K562 (cell line): ENCODE data around the gene SORCS2. TPM values are rescaled to one million over a fixed set of nuclear protein-coding genes. Genes with fewer than 3 reads are reported as not detected.

Experiments
- ATAC-seq: fragments of 200-7000 bp; cut with Tn5 transposase; 3 replicates; pipeline ENCODE4 v1.9.1; 2020; ENCODE audit warnings: moderate library complexity
- BruUV-seq: library from RNA; stranded (reverse); fragments of 400-500 nt; replicated peaks from 2 replicates; lab custom pipeline; 2021; lab: Mats Ljungman, UMichigan
- CTCF ChIA-PET: fragments of 300-600 bp; formaldehyde crosslinking; extraction: SDS; loops from one replicate; lab custom pipeline; 2021; ENCODE audit warnings: low intra/inter-chr PET ratio; lab: Yijun Ruan, JAX
- POLR2A ChIA-PET: fragments of 300-600, 350-650 bp; sonication (Branson Sonifier 250); formaldehyde crosslinking; extraction: SDS; loops from one replicate; lab custom pipeline; 2021; ENCODE audit warnings: antibody characterized with exemption, inconsistent platforms; lab: Yijun Ruan, JAX
- DNase-seq, 4 experiments: peaks; one replicate each; pipeline versions ENCODE4 v3.0.0 to v3.0.0-alpha.2; 2011 to 2018; ENCODE audit warnings: low spot score in 3 of 4, mixed read lengths in 3 of 4; ENCODE audit errors: extremely low read depth in 1 of 4
- FAIRE-seq: peaks from 2 replicates; lab custom pipeline; 2011; peaks lifted over from hg19 to GRCh38; lab: Jason Lieb, UNC
- H2AFZ ChIP-seq: 2 replicates; pipeline ENCODE4 v1.6.0; 2011; ENCODE audit warnings: low read depth, low read length, control low read depth, inconsistent platforms
- H3K27ac ChIP-seq: fragments of 200-600 bp; 3 replicates; pipeline ENCODE4 v1.8.0; 2011; ENCODE audit warnings: low read depth, mild to moderate bottlenecking, control low read depth, inconsistent platforms, low read length, moderate library complexity, mixed read lengths; ENCODE audit errors: extremely low read depth
- H3K27me3 ChIP-seq, 2 experiments: fragments of 300-600 bp in 1 of 2; 2 replicates in 1 of 2; 3 replicates in 1 of 2; pipeline versions ENCODE4 v1.6.0 to v1.8.0; 2011; ENCODE audit warnings: inconsistent platforms in 2 of 2, low read length in 2 of 2, mild to moderate bottlenecking in 1 of 2, mixed read lengths in 1 of 2, moderate library complexity in 1 of 2; ENCODE audit not compliant: control insufficient read depth in 2 of 2, insufficient read depth in 2 of 2
- H3K36me3 ChIP-seq: fragments of 300-600 bp; 3 replicates; pipeline ENCODE4 v1.8.0; 2011; ENCODE audit warnings: mild to moderate bottlenecking, low read length, inconsistent platforms; ENCODE audit not compliant: control insufficient read depth, insufficient read depth
- H3K4me1 ChIP-seq, 2 experiments: fragments of 200-600 bp in 1 of 2; replicated peaks in 1 of 2; 2 replicates in 1 of 2; 3 replicates in 1 of 2; pipeline versions ENCODE4 v1.5.1 to v1.8.0; 2011; ENCODE audit warnings: inconsistent platforms in 2 of 2, low read length in 2 of 2, mild to moderate bottlenecking in 1 of 2, mixed read lengths in 1 of 2, moderate library complexity in 1 of 2; ENCODE audit not compliant: control insufficient read depth in 2 of 2, insufficient read depth in 2 of 2
- H3K4me2 ChIP-seq: 2 replicates; pipeline ENCODE4 v1.6.1; 2011; ENCODE audit warnings: low read length, control low read depth, inconsistent platforms, mixed read lengths; ENCODE audit not compliant: insufficient read depth
- H3K4me3 ChIP-seq: fragments of 200-600 bp; sonication (generic), shearing (Covaris generic); 2 replicates; pipeline ENCODE4 v1.5.1; 2016; ENCODE audit warnings: control low read depth, inconsistent platforms
- H3K79me2 ChIP-seq: fragments of 200-600 bp; 3 replicates; pipeline ENCODE4 v1.8.0; 2011; ENCODE audit warnings: low read length, inconsistent platforms; ENCODE audit not compliant: control insufficient read depth, insufficient read depth
- H3K9ac ChIP-seq, 2 experiments: 2 replicates each; pipeline versions ENCODE4 v1.6.0 to v1.6.1; 2011; ENCODE audit warnings: low read depth in 2 of 2, low read length in 2 of 2, control low read depth in 1 of 2, inconsistent platforms in 1 of 2, mild to moderate bottlenecking in 1 of 2, mixed read lengths in 1 of 2; ENCODE audit not compliant: insufficient read depth in 1 of 2
- H3K9me1 ChIP-seq: one replicate; pipeline ENCODE4 v1.6.0; 2011; ENCODE audit warnings: inconsistent platforms, mild to moderate bottlenecking, low read length, moderate library complexity; ENCODE audit not compliant: control insufficient read depth, insufficient read depth
- H3K9me3 ChIP-seq: replicated peaks from 2 replicates; pipeline ENCODE4 v1.5.1; 2011; ENCODE audit warnings: low read depth, low read length, inconsistent platforms; ENCODE audit not compliant: control insufficient read depth, insufficient read depth
- H4K20me1 ChIP-seq: replicated peaks from 2 replicates; pipeline ENCODE4 v1.6.1; 2011; ENCODE audit warnings: low read length, inconsistent platforms, mixed read lengths; ENCODE audit not compliant: control insufficient read depth, insufficient read depth
- ZFP36 ChIP-seq: fragments of 150-350 bp; IDR thresholded peaks from 2 replicates; pipeline ENCODE4 v1.6.1; 2018; ENCODE audit warnings: low read length, low read depth; ENCODE audit not compliant: partially characterized antibody
- WGBS: fragments of 100-300 bp; shearing (Covaris generic); methylation state at CpG from one replicate; pipeline ENCODE4 v1.1.6; 2016; ENCODE audit warnings: low coverage, mixed read lengths; ENCODE audit not compliant: insufficient coverage; ENCODE audit errors: missing lambda C conversion rate; 5-methylcytosine and 5-hydroxymethylcytosine counted together
- in situ Hi-C: fragments of 300-500 bp; cut with MboI; formaldehyde crosslinking; loops from 4 replicates; pipeline ENCODE4 v1.15.0; 2018; ENCODE audit warnings: inconsistent platforms, mixed read lengths
- intact Hi-C: fragments of 100-400 bp; cut with micrococcal nuclease; formaldehyde crosslinking; loops from 2 replicates; pipeline ENCODE4 v1.14.2; 2022
- polyA plus RNA-seq, 8 experiments: library from polyadenylated mRNA; depleted of rRNA in 4 of 8; stranded (reverse) in 5 of 8; unstranded in 3 of 8; fragments of >200 nt; fragmentation: Nextera tagmentation in 2 of 8; fragmentation: Illumina TruSeq in 1 of 8; extraction: Ambion mirVana in 2 of 8; extraction: Trizol in 1 of 8; gene quantifications; 2 replicates each; pipeline versions ENCODE4 v1.2.1 to v1.2.3, GENCODE V29; 2011 to 2014; ENCODE audit warnings: inconsistent platforms in 1 of 8, missing spikeins in 1 of 8
- total RNA-seq, 7 experiments: library from RNA; depleted of rRNA in 6 of 7; stranded (reverse); fragments of >200 nt in 6 of 7; fragmentation: Illumina TruSeq in 2 of 7; extraction: Trizol in 2 of 7; gene quantifications; 2 replicates each; pipeline versions ENCODE4 v1.2.1 to v1.2.3, GENCODE V29; 2011 to 2021; ENCODE audit warnings: low replicate concordance in 1 of 7
- TF ChIP-seq, protein P1 (sequence below), 2 experiments: fragments of 450-650 bp; formaldehyde crosslinking in 1 of 2; IDR thresholded peaks; 2 replicates each; pipeline versions ENCODE4 v1.4.0 to v1.6.1; 2014 to 2020; ENCODE audit warnings: mild to moderate bottlenecking in 2 of 2, borderline replicate concordance in 1 of 2, low read depth in 1 of 2

Gene SORCS2
- total and polyA plus RNA-seq, 9 of the 15 experiments (the other 6 are each of a cell fraction or from before 2014, with no cell fraction given) = not detected

- H3K9ac ChIP-seq = no peak overlapping the region
- BruUV-seq = no TSS peak
- no peaks in the 10 kb centered on the region for H3K36me3 ChIP-seq
- no peak overlapping the region for H3K4me3 ChIP-seq
- H3K27ac ChIP-seq = no peak overlapping the region
- intact Hi-C loops (no loop called here), in situ Hi-C loops (no loop called here)
- no peak for FAIRE-seq
- ChIA-PET POLR2A (no interaction called here), CTCF (interaction anchor here (0.7 kb wide), 1 partner anchor 881 kb away, joined by 3 read pairs; no protein-coding TSS in a partner anchor)
- DNase-seq = no peak
- no peak for ATAC-seq
- no peaks in the 10 kb centered on the region for H3K79me2 ChIP-seq
- H3K9me1 ChIP-seq = no peaks in the 10 kb centered on the region
- peaks cover 16 to 75% of the 10 kb centered on the region in 2 experiments; a peak in 4 of 5 replicates for H3K27me3 ChIP-seq
- H3K9me3 ChIP-seq = no peaks in the 10 kb centered on the region
- TF ChIP-seq, protein P1, sequence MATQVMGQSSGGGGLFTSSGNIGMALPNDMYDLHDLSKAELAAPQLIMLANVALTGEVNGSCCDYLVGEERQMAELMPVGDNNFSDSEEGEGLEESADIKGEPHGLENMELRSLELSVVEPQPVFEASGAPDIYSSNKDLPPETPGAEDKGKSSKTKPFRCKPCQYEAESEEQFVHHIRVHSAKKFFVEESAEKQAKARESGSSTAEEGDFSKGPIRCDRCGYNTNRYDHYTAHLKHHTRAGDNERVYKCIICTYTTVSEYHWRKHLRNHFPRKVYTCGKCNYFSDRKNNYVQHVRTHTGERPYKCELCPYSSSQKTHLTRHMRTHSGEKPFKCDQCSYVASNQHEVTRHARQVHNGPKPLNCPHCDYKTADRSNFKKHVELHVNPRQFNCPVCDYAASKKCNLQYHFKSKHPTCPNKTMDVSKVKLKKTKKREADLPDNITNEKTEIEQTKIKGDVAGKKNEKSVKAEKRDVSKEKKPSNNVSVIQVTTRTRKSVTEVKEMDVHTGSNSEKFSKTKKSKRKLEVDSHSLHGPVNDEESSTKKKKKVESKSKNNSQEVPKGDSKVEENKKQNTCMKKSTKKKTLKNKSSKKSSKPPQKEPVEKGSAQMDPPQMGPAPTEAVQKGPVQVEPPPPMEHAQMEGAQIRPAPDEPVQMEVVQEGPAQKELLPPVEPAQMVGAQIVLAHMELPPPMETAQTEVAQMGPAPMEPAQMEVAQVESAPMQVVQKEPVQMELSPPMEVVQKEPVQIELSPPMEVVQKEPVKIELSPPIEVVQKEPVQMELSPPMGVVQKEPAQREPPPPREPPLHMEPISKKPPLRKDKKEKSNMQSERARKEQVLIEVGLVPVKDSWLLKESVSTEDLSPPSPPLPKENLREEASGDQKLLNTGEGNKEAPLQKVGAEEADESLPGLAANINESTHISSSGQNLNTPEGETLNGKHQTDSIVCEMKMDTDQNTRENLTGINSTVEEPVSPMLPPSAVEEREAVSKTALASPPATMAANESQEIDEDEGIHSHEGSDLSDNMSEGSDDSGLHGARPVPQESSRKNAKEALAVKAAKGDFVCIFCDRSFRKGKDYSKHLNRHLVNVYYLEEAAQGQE (IDR thresholded peaks at IDR 0.05; ENCODE audit: borderline replicate concordance) = no peak
- TF ChIP-seq, protein P1 (CRISPR knock-in tag; IDR thresholded peaks at IDR 0.05; ENCODE audit: low read depth) = no peak
- peak; percentile 50 for TF ChIP-seq ZFP36
- H2AFZ ChIP-seq = no peak overlapping the region
- under 1% methylated on average over 18 of the region's 18 CpGs for WGBS
- H3K4me1 ChIP-seq = no peaks in the 10 kb centered on the region
- H3K4me2 ChIP-seq = no peak overlapping the region
- H4K20me1 ChIP-seq = 0 out of 2 replicates have a peak, but pooled peaks cover 4% of the 10 kb centered on the region
Measured at GRCh38 chr4:7266525-7267292, 74.4 kb downstream of the SORCS2 start.
